ENCODE results near the gene TP53BP2.

DNA sequence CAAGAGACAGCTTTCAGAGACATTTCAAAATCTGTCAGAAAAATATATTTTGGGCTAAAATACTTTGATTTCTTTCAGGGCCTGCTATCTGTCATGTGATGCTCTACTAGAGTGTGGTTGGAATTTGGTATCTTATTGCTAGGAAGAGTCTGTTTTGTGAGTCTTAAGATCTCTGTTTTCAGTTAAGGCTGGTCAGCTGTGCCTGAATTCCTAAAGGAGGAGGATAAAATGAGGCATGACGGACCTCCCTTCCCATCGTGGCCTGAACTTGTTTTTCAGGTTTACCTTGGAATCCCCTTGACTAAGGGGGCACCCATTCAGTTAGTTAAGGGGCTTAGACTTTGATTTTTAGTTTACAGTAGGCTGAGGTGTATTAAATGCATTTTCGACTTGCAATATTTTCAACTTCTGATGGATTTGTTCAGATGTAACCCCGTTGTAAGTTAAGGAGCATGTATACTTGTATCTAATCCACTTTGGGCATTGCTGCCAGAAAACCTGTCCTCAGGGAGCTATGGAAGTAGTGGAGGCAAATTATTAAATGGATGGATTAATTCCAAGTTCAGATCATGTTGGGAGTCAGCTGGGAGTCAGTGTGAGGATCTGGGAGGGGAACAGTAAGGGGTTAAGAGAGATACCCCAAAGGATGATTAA lies 115.1 kb downstream of the TP53BP2 start:
- TF ChIP-seq EZH2 (IDR thresholded peaks at IDR 0.05; ENCODE audit: insufficient read depth, poor library complexity, severe bottlenecking) (no peak), EZH2phosphoT487 (IDR thresholded peaks at IDR 0.05; ENCODE audit: insufficient read depth, low read depth) (no peak)
